ENCODE measurements around the gene CCDC146.

GRCh38 chr7:77335581-77335980, 213.2 kb downstream of the CCDC146 start:
- TF ChIP-seq EZH2 (IDR thresholded peaks at IDR 0.05; ENCODE audit: borderline replicate concordance, low read depth, low read length, severe bottlenecking) (no peak), CTCF (IDR thresholded peaks at IDR 0.05; ENCODE audit: borderline replicate concordance, extremely low read depth, low read length, poor library complexity, severe bottlenecking) (no peak)
